T-helper 1 cell treated with Interleukin-12 subunit alpha and Interleukin-12 subunit beta and Interleukin-4 antibody, amounts not matched to agents 30 μg/mL and 1 μg/mL, for 36 hours (primary cell): ENCODE results near the gene ING5.

Experiments
- H3K27ac Mint-ChIP-seq: one replicate; pipeline ENCODE4 v1.8.0; 2021; ENCODE audit warnings: mild to moderate bottlenecking, mixed read lengths
- H3K27me3 Mint-ChIP-seq: one replicate; pipeline ENCODE4 v1.8.0; 2021; ENCODE audit warnings: low read depth, mixed read lengths
- H3K36me3 Mint-ChIP-seq: one replicate; pipeline ENCODE4 v1.8.0; 2021; ENCODE audit warnings: low read depth, mixed read lengths
- H3K4me1 Mint-ChIP-seq: one replicate; pipeline ENCODE4 v1.8.0; 2021; ENCODE audit warnings: low read depth, mixed read lengths
- H3K4me3 Mint-ChIP-seq: one replicate; pipeline ENCODE4 v1.8.0; 2021; ENCODE audit warnings: mild to moderate bottlenecking, moderate library complexity, mixed read lengths
- H3K9me3 Mint-ChIP-seq: one replicate; pipeline ENCODE4 v1.8.0; 2021; ENCODE audit warnings: mixed read lengths

ING5 gene

GRCh38 chr2:241762933-241763369, 61.1 kb downstream of the ING5 start:
- Mint-ChIP-seq H3K36me3 (peaks cover 14% of the 10 kb centered on the region), H3K27me3 (no peaks in the 10 kb centered on the region), H3K9me3 (peaks cover 5% of the 10 kb centered on the region)

DNA sequence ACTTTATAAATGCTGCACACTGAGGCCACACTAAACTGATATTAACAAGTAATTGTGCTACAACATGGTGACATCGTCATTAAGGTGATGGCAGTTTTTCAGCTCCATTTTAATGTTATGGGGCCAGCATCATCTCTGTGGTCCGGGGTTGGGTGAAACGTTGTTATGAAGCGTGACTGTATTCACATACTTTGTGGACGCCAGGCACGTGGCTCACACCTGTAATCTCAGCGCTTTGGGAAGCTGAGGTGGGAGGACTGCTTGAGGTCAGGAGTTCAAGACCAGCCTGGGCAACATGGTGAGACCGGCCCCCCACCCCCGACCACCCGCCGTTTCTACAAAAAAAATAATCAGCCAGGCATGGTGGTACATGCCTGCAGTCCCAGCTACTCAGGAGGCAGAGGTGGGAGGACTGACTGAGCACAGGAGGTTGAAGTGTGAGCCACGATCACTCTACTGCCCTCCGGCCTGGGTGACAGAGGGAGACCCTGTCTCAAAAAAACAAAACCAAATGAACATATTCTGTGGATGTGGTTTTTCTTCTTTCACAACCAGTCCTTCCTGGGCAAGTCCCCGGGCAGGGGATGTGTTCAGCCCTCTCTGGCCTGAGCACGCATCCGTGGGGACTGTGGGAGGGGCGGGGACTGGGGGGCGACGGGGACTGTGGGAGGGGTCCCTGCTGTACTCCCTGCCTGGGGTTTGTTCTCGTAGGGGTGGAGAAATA, 61.9 kb downstream of the ING5 start:
- H3K9me3 Mint-ChIP-seq: peaks cover 5% of the 10 kb centered on the region
- H3K4me1 Mint-ChIP-seq: peaks cover 13% of the 10 kb centered on the region
- peak overlapping the region; percentile 14 for H3K27ac Mint-ChIP-seq
- no peaks in the 10 kb centered on the region for H3K27me3 Mint-ChIP-seq
- peaks cover 14% of the 10 kb centered on the region for H3K36me3 Mint-ChIP-seq
- H3K4me3 Mint-ChIP-seq: no peak overlapping the region

More at GRCh38 chr2:241762933-241763369, 61.1 kb downstream of the ING5 start:
- Mint-ChIP-seq H3K27ac (peak overlapping the region; percentile 14), H3K4me1 (peaks cover 13% of the 10 kb centered on the region), H3K4me3 (no peak overlapping the region)

DNA sequence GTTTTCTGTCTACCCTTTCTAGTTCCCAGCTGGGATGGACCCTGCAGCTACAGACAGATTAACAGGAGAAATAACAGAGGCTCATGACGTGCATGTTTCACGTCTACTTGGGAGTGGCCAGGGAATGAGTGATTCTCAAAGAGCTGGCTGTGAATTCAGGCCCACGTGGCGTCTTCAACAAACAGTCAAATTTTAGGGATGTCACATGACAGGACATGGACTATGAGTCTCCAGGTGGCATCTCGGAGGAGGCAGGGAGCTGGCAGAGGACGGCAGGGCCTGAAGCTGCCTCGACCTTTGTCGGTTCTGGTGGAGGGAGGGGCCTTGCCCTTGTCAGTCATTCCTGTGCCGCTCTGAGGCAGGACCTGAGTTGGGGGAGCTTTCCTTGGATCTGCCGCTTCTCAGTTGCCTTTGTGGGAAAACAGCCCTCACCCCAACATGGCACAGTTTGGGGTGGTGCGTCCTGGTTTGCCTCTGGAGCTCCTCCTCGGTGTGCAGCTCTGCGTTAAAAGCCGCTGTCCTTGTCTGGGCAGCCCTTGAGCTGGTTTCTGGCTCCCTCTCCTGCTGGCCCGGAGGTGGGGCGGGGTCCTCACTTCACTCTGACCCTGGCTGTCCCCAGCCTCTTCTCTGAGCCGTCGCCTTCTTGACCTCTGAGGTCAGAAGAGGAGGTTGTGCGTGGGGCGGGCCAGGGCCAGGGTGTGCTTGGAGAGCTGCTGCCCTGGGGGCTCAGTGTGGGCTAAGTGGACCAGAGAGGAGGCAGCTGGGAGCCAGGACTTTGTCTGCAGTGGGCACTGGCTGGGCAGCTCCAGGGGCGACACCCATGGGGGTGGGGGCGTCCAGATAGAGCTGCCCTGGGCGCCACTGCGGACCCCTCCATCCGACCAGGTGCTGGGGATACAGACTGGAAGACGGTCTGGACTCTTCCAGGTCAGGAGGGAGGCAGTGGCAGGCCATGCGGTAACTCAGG, 62.7 kb downstream of the ING5 start:
- Mint-ChIP-seq H3K27me3 (no peaks in the 10 kb centered on the region), H3K4me3 (no peak overlapping the region), H3K27ac (no peak overlapping the region)

DNA sequence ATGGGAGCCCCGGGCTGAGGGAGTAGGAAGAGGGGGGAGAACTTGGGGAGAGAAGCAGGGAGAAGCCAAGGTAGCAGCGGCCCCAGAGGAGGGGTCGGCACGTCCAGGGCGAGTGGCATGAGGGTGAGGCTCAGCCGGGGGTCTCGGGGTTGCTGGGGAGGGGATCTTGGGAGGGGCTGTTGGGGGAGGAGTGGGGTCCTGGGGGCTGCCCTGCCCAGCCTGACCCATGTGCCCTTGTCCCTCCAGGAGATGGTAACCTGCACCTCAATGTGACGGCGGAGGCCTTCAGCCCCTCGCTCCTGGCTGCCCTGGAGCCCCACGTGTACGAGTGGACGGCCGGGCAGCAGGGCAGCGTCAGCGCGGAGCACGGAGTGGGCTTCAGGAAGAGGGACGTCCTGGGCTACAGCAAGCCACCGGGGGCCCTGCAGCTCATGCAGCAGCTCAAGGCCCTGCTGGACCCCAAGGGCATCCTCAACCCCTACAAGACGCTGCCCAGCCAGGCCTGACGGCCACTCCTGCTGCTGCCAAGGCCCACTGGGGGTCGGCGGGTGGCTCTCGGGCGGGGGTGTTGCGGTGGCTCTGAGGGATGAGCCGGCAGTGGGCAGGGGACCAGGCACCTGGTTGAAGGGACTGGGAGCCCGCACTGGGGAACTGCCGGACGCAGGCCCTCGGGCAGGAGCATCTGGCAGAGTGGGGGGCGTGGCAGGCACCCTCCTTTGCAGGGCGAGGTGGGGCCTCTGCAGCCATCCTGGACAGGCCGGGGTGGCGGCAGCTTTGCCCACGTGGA, 65.8 kb downstream of the ING5 start:
- Mint-ChIP-seq H3K4me3 (no peak overlapping the region), H3K27ac (no peak overlapping the region), H3K36me3 (no peaks in the 10 kb centered on the region), H3K4me1 (peaks cover 12% of the 10 kb centered on the region), H3K9me3 (no peaks in the 10 kb centered on the region), H3K27me3 (no peaks in the 10 kb centered on the region)

More for the DNA sequence above, 62.7 kb downstream of the ING5 start:
- H3K36me3 Mint-ChIP-seq: peaks cover 10% of the 10 kb centered on the region
- H3K4me1 Mint-ChIP-seq: peaks cover 11% of the 10 kb centered on the region
- peaks cover 5% of the 10 kb centered on the region for H3K9me3 Mint-ChIP-seq

DNA sequence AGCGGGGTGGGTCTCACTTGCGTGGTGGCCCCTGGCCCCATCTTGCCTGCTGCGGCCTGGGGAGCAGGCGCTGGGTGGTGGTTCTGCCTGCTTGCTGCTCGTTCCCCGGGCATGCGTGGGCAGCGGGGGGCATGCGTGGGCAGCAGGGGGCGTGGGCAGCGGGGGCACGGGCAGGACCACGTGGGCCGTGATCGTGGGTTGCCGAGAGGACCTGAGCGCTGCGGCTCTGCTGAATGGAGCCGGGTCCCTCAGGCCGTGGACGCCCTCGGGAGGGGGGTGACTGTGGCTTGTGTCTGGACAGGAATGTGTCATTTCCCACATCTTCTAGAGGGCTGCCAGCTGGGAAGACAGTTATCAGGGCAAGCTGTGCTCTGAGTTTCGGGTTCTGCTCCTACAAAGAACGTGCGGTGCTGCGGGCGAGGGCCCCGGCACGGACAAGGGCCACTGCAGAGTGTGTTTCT, 66.4 kb downstream of the ING5 start:
- Mint-ChIP-seq H3K4me1 (peaks cover 6% of the 10 kb centered on the region), H3K9me3 (no peaks in the 10 kb centered on the region), H3K36me3 (no peaks in the 10 kb centered on the region), H3K27ac (no peak overlapping the region), H3K27me3 (no peaks in the 10 kb centered on the region), H3K4me3 (no peak overlapping the region)

GRCh38 chr2:241768850-241769249, 67.0 kb downstream of the ING5 start:
- no peak overlapping the region for H3K27ac Mint-ChIP-seq
- H3K36me3 Mint-ChIP-seq: no peaks in the 10 kb centered on the region
- H3K4me1 Mint-ChIP-seq: peaks cover 5% of the 10 kb centered on the region
- no peaks in the 10 kb centered on the region for H3K27me3 Mint-ChIP-seq
- H3K9me3 Mint-ChIP-seq: no peaks in the 10 kb centered on the region
- no peak overlapping the region for H3K4me3 Mint-ChIP-seq

DNA sequence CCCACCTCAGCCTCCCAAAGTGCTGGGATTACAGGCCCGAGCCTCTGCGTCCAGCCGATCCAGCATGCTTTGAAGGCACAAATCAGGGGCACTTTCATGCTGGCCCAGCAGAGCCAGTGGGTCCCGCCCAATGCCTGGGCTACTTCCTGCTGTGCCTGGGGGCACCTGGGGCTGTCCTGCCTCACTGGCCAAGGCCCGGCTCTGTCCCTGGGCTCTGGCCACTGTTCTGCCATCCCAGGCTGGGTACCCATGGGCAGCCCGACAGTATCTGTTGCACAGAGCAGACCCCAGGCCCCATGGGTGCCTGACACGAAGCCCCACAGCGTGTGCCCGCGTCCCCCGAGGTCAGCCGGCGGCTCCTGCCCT, 68.0 kb downstream of the ING5 start:
- H3K27ac Mint-ChIP-seq: no peak overlapping the region
- no peaks in the 10 kb centered on the region for H3K27me3 Mint-ChIP-seq
- no peaks in the 10 kb centered on the region for H3K36me3 Mint-ChIP-seq
- no peak overlapping the region for H3K4me3 Mint-ChIP-seq
- H3K4me1 Mint-ChIP-seq: peaks cover 5% of the 10 kb centered on the region
- no peaks in the 10 kb centered on the region for H3K9me3 Mint-ChIP-seq

DNA sequence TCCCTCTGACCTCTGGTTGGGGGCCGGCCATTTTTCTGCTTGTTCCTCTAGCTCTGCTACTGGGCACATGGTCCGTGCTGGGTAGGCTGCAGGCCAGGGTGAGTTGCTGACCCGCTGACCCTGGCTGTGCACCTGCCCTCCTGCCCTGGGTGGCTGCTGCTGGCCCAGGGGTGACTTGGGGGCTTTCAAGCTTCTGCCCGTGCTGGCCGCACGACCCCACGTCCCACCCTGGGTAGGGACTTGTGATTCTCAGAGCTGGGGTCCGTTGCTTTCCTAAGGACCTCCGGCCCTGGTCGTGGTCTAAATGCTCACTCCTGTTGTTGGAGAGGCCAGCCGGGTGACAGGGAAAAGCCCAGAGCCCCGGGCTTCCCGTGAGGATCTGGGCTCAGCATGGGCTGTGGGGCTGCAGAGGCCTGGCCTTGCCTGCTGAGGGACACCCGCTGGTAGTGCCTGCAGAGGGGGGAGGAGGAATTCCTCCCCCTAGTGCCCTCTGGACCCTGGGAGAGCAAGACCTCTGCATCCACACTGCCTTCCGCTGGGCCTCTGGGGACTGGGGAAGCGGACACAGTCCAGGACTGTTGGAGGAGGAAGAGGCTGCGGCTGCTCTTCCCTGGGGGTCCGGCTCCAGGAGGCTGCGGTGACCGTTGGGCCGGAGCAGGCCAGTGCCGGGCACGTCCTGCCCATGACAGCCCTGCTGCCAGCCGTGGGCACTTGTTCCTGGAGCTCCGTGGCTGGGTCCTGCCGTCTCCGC, 68.5 kb downstream of the ING5 start:
- no peaks in the 10 kb centered on the region for H3K27me3 Mint-ChIP-seq
- no peak overlapping the region for H3K4me3 Mint-ChIP-seq
- H3K36me3 Mint-ChIP-seq: no peaks in the 10 kb centered on the region
- no peaks in the 10 kb centered on the region for H3K9me3 Mint-ChIP-seq
- H3K4me1 Mint-ChIP-seq: peaks cover 5% of the 10 kb centered on the region
- no peak overlapping the region for H3K27ac Mint-ChIP-seq

GRCh38 chr2:241770936-241771285, 69.1 kb downstream of the ING5 start:
- Mint-ChIP-seq H3K27me3 (no peaks in the 10 kb centered on the region), H3K27ac (no peak overlapping the region), H3K4me1 (peaks cover 5% of the 10 kb centered on the region), H3K4me3 (no peak overlapping the region), H3K9me3 (no peaks in the 10 kb centered on the region), H3K36me3 (no peaks in the 10 kb centered on the region)

GRCh38 chr2:241771286-241772062, 69.6 kb downstream of the ING5 start:
- no peak overlapping the region for H3K4me3 Mint-ChIP-seq
- no peaks in the 10 kb centered on the region for H3K36me3 Mint-ChIP-seq
- no peak overlapping the region for H3K27ac Mint-ChIP-seq
- no peaks in the 10 kb centered on the region for H3K9me3 Mint-ChIP-seq
- no peaks in the 10 kb centered on the region for H3K27me3 Mint-ChIP-seq
- peaks cover 5% of the 10 kb centered on the region for H3K4me1 Mint-ChIP-seq

GRCh38 chr2:241772063-241772499, 70.2 kb downstream of the ING5 start:
- H3K27me3 Mint-ChIP-seq: no peaks in the 10 kb centered on the region
- H3K36me3 Mint-ChIP-seq: no peaks in the 10 kb centered on the region
- H3K4me3 Mint-ChIP-seq: no peak overlapping the region
- no peak overlapping the region for H3K27ac Mint-ChIP-seq
- H3K4me1 Mint-ChIP-seq: peaks cover 5% of the 10 kb centered on the region
- H3K9me3 Mint-ChIP-seq: no peaks in the 10 kb centered on the region

- H3K36me3 Mint-ChIP-seq: no peaks in the 10 kb centered on the region
- no peak overlapping the region for H3K4me3 Mint-ChIP-seq
- no peaks in the 10 kb centered on the region for H3K27me3 Mint-ChIP-seq
- H3K4me1 Mint-ChIP-seq: peaks cover 5% of the 10 kb centered on the region
- no peak overlapping the region for H3K27ac Mint-ChIP-seq
- H3K9me3 Mint-ChIP-seq: no peaks in the 10 kb centered on the region
These were observed 71.9 kb downstream of the ING5 start for GRCh38 chr2:241773511-241774418.
